Memory B cell (primary cell): Measurements from ENCODE around the gene EPAS1.
A peak's percentile ranks its signal among the peaks of the same experiment; 100 is the strongest.

Experiments
- ATAC-seq: fragments of 150-1000 bp; cut with Tn5 transposase; 2 replicates; pipeline ENCODE4 v1.10.0; 2021; ENCODE audit warnings: low read depth, mild to moderate bottlenecking, moderate library complexity
- DNase-seq, 2 donors: peaks; one replicate each; pipeline ENCODE4 v3.0.0; 2022; ENCODE audit warnings: low spot score in 2 of 2
- H3K27ac Mint-ChIP-seq: one replicate; pipeline ENCODE4 v1.8.0; 2022; ENCODE audit warnings: mild to moderate bottlenecking, moderate library complexity, mixed read lengths
- H3K27me3 Mint-ChIP-seq: one replicate; pipeline ENCODE4 v1.8.0; 2022; ENCODE audit warnings: mixed read lengths
- H3K36me3 Mint-ChIP-seq: one replicate; pipeline ENCODE4 v1.8.0; 2022; ENCODE audit warnings: mild to moderate bottlenecking, mixed read lengths
- H3K4me1 Mint-ChIP-seq: one replicate; pipeline ENCODE4 v1.8.0; 2022; ENCODE audit warnings: mixed read lengths
- H3K4me3 Mint-ChIP-seq: one replicate; pipeline ENCODE4 v1.8.0; 2022; ENCODE audit warnings: mild to moderate bottlenecking, moderate library complexity, mixed read lengths
- H3K9me3 Mint-ChIP-seq: one replicate; pipeline ENCODE4 v1.8.0; 2022; ENCODE audit warnings: mixed read lengths

EPAS1 gene

GRCh38 chr2:46281939-46282338 is 15.3 kb upstream of the EPAS1 start:
- no peak for DNase-seq
- Mint-ChIP-seq H3K9me3 (no peaks in the 10 kb centered on the region), H3K27me3 (peaks cover 23% of the 10 kb centered on the region), H3K4me3 (no peak overlapping the region), H3K27ac (no peak overlapping the region), H3K36me3 (no peaks in the 10 kb centered on the region), H3K4me1 (no peaks in the 10 kb centered on the region)
- no peak for ATAC-seq

DNA sequence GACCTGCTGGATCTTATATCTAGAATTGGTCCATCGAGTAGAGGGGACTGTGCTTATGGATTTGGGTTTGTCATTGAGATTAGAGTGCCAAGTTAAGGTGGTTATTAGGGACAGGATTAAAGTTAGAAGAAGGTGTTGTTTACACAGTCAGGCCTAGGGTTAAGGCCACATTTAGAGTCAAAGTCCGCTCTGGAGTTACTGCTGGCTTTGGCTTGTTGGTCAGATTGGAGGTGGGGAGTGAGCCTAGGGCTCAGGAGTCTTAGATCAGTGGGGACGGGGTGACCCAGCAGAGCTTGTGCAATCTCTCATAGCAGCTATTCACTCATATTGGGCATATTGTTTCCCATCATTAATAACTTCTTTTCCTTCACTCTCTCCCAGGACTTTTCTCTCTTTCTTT is 13.5 kb upstream of the EPAS1 start:
- no peaks in the 10 kb centered on the region for H3K36me3 Mint-ChIP-seq
- DNase-seq (no peak), ATAC-seq (no peak)
- peaks cover 13% of the 10 kb centered on the region for H3K27me3 Mint-ChIP-seq
- H3K27ac Mint-ChIP-seq = no peak overlapping the region
- no peaks in the 10 kb centered on the region for H3K4me1 Mint-ChIP-seq
- H3K4me3 Mint-ChIP-seq = no peak overlapping the region
- no peaks in the 10 kb centered on the region for H3K9me3 Mint-ChIP-seq

DNA sequence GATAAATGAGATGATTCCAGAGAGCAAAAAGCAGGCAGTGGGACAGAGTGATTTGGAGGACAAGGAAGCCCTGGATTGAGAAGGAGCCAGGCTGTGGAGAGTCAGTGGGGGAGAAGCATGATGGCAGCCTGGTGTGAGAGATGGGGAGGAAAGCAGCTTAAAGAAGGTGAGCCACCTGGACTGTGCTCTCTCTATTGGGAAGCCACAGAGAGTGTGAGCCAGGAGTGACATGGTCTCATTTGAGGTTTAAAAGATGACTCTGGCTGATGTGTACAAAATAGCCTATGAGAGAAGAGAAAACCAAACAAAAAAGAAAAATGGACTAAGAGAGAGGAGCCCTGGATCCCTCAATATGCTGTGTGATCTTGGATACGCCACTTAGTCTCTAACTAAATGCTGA is 12.9 kb upstream of the EPAS1 start:
- ATAC-seq = no peak
- no peaks in the 10 kb centered on the region for H3K4me1 Mint-ChIP-seq

DNA sequence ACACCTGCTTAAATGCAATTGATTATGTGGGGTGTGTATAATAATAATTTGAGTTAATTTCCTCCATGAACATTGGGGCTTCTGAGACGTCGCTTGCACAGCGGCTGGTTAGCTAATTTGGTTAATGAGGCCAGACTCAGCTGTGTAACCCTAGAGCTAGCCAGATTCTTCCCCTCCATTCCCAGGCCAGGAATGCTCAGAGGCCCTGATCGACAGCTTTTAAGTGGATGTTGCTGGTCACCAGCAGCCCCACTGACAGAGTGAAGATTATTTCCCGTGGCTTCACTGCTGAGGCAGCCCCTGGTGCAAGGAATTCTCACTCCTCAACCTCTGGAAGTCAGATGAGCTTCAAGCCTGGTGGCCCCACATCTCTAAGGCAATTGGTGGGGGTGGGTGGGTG is 12.4 kb upstream of the EPAS1 start:
- Mint-ChIP-seq H3K27ac (no peak overlapping the region), H3K4me3 (no peak overlapping the region), H3K4me1 (no peaks in the 10 kb centered on the region), H3K27me3 (peaks cover 11% of the 10 kb centered on the region), H3K9me3 (no peaks in the 10 kb centered on the region), H3K36me3 (no peaks in the 10 kb centered on the region)
- no peak for ATAC-seq
- no peak for DNase-seq

More for the DNA sequence above, 12.9 kb upstream of the EPAS1 start:
- Mint-ChIP-seq H3K27ac (no peak overlapping the region), H3K9me3 (no peaks in the 10 kb centered on the region), H3K27me3 (peaks cover 11% of the 10 kb centered on the region), H3K36me3 (no peaks in the 10 kb centered on the region), H3K4me3 (no peak overlapping the region)
- no peak for DNase-seq

- Mint-ChIP-seq H3K27me3 (peaks cover 13% of the 10 kb centered on the region), H3K9me3 (no peaks in the 10 kb centered on the region), H3K27ac (no peak overlapping the region), H3K4me3 (no peak overlapping the region), H3K4me1 (no peaks in the 10 kb centered on the region), H3K36me3 (no peaks in the 10 kb centered on the region)
- ATAC-seq = no peak
- DNase-seq = no peak
Observed at GRCh38 chr2:46286715-46287114, 10.5 kb upstream of the EPAS1 start.

DNA sequence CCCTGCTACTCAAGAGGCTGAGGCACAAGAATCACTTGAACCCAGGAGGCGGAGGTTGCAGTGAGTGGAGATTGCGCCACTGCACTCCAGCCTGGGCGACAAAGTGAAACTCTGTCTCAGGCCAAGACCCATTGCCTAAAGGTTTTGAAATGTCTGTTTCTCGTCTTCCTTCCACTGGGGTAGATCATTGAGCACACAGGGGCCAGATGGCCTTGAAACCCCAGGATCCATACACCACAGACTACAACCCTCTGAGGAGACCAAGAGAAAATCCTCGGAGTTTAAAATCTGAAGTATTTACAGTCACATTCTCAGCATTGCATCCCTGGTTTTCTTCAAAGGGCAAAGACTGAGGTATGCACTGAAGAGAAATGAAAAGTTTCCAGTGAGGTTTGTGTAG is 7.1 kb upstream of the EPAS1 start:
- peaks cover 4% of the 10 kb centered on the region for H3K27me3 Mint-ChIP-seq
- DNase-seq = no peak
- no peak overlapping the region for H3K27ac Mint-ChIP-seq

DNA sequence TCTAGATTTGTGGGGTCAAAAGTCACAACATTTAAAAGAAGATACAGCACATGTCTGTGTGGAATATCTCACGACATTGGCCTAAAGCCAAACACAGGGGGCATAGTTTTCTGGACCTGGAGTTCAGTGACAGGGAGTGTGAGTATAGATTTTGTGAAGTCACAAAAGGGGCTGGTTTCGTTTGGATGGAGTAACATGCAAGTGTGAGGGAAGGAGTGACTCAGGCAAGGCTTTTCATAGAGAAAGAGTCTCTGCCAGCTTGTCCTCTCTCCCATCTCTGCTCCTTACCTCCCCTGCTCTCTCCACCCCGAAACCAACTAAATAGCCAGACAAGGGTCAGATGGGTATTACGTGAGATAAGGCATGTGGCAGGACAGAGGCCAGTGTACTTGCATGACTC is 3.7 kb upstream of the EPAS1 start:
- H3K27ac Mint-ChIP-seq = no peak overlapping the region
- H3K4me3 Mint-ChIP-seq = no peak overlapping the region
- DNase-seq = no peak
- no peaks in the 10 kb centered on the region for H3K36me3 Mint-ChIP-seq
- H3K4me1 Mint-ChIP-seq = peaks cover 10% of the 10 kb centered on the region
- H3K9me3 Mint-ChIP-seq = no peaks in the 10 kb centered on the region
- peaks cover 15% of the 10 kb centered on the region for H3K27me3 Mint-ChIP-seq
- no peak for ATAC-seq

More for the DNA sequence above, 7.1 kb upstream of the EPAS1 start:
- Mint-ChIP-seq H3K4me3 (no peak overlapping the region), H3K36me3 (no peaks in the 10 kb centered on the region), H3K4me1 (no peaks in the 10 kb centered on the region), H3K9me3 (no peaks in the 10 kb centered on the region)
- no peak for ATAC-seq

DNA sequence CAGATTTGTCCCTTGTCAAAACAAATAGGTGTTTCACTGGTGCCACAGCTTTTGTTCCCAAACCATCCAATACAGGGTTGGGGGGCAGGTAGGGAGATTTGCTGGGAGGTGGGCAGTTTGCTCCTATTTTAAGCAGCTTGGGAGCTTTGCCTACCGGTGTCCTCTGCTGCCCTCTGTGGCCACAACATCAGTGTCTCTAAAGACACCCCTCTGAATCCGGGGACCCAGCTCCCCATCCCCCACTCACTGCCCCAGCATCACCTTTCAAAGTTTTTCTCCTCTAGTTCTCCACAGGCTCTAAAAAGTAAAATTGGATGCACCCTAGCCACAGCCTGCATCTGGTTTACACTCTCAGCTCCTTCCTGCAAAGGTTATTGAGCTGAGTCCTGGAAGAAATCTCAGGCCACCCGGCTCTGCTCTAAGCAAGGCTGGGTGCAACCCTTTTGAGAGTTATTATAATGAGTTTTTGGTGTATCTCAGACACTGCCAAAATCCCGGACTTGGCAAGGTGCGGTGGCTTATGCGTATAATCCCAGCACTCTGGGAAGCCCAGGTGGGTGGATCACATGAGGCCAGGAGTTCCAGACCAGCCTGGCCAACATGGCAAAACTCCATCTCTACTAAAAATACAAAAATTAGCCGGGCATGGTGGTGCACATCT is 2.9 kb upstream of the EPAS1 start:
- ATAC-seq = no peak
- no peaks in the 10 kb centered on the region for H3K36me3 Mint-ChIP-seq
- no peak overlapping the region for H3K27ac Mint-ChIP-seq
- H3K4me1 Mint-ChIP-seq = peaks cover 16% of the 10 kb centered on the region
- H3K9me3 Mint-ChIP-seq = no peaks in the 10 kb centered on the region
- H3K27me3 Mint-ChIP-seq = peaks cover 18% of the 10 kb centered on the region
- DNase-seq = no peak
- no peak overlapping the region for H3K4me3 Mint-ChIP-seq

- H3K9me3 Mint-ChIP-seq = no peaks in the 10 kb centered on the region
- ATAC-seq (peak; percentile 13), DNase-seq (peak; percentile 16 to 41)
- H3K27me3 Mint-ChIP-seq = peaks cover 25% of the 10 kb centered on the region
- H3K4me3 Mint-ChIP-seq = peak overlapping the region; percentile 76
- peaks cover 20% of the 10 kb centered on the region for H3K4me1 Mint-ChIP-seq
- no peak overlapping the region for H3K27ac Mint-ChIP-seq
- H3K36me3 Mint-ChIP-seq = no peaks in the 10 kb centered on the region
Observed at GRCh38 chr2:46296216-46296839, 879 bp upstream of the EPAS1 start.

DNA sequence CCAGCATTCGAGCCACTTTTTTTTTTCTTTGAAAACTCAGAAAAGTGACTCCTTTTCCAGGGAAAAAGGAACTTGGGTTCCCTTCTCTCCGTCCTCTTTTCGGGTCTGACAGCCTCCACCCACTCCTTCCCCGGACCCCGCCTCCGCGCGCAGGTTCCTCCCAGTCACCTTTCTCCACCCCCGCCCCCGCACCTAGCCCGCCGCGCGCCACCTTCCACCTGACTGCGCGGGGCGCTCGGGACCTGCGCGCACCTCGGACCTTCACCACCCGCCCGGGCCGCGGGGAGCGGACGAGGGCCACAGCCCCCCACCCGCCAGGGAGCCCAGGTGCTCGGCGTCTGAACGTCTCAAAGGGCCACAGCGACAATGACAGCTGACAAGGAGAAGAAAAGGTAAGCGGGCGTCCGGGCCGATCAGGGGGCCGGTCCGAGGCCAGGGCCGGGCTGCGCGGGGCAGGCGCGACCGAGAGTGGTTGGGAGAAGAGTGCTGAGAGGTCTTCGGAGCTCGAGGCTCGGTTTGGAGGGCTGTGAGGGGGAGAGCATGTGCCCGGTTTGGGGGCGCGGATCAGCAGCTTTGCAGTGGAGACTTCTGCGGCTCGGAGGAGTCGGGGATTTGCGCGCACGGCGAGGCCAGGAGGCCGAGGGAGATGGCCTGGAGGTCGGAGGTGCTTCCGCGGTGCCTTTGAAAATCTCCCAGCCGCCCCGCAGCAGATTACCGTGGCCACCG is 502 bp downstream of the EPAS1 start:
- Mint-ChIP-seq H3K4me1 (peaks cover 20% of the 10 kb centered on the region), H3K27ac (peak overlapping the region; percentile 20), H3K27me3 (peaks cover 29% of the 10 kb centered on the region), H3K4me3 (peak overlapping the region; percentile 93), H3K9me3 (no peaks in the 10 kb centered on the region), H3K36me3 (no peaks in the 10 kb centered on the region)
- ATAC-seq (peak; percentile 70), DNase-seq (peak; percentile 55 to 56)

GRCh38 chr2:46298272-46298521 is 990 bp downstream of the EPAS1 start:
- Mint-ChIP-seq H3K27me3 (peaks cover 29% of the 10 kb centered on the region), H3K27ac (no peak overlapping the region), H3K4me3 (peak overlapping the region; percentile 93), H3K4me1 (peaks cover 20% of the 10 kb centered on the region), H3K36me3 (no peaks in the 10 kb centered on the region), H3K9me3 (no peaks in the 10 kb centered on the region)
- ATAC-seq (no peak), DNase-seq (peak in 1 of 2 donors; percentile 34)

DNA sequence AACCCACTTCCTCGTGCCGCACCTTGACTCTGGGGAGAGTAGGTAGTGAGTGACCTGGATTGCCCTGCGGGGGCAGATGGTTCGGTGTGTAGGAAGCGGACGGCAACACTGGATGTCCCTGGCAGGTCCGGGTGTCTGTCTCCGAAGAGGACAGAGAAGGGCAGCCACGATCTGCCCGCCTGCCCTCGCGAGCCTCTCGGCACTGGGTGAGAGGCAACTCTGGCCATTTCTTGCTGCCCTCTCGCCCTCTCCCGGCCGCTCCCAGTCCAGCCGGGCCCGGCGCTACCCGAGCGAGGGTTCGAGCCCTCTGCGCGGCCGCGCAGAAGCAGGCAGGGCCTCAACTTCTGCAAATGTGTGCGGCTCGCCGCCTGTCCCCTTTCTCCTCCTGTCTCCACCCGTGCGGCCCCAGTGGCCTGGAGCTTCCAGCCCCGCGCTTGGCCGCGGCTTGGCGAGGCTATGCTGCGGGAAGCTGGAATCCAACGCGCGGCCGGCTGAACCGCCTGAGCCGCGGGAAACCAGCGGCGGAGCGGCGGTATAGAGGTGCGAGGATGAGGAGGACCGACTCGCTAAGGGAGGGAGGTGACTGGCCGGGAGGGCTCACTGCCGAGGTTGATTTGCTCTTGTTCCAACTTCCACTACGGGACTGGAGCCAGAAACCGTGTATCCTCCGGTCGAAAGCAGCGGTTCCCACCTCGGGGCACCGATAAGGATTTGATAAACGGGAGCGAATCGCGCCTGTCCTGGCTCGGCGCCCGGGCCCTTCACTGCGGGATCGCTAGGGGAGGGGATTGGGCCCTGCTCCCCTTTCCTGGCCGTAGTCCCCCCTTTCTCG is 1.5 kb downstream of the EPAS1 start:
- H3K4me3 Mint-ChIP-seq = peak overlapping the region; percentile 93
- peaks cover 20% of the 10 kb centered on the region for H3K4me1 Mint-ChIP-seq
- DNase-seq (peak in 1 of 2 donors; percentile 28), ATAC-seq (no peak)
- no peaks in the 10 kb centered on the region for H3K9me3 Mint-ChIP-seq
- peaks cover 30% of the 10 kb centered on the region for H3K27me3 Mint-ChIP-seq
- H3K27ac Mint-ChIP-seq = no peak overlapping the region
- no peaks in the 10 kb centered on the region for H3K36me3 Mint-ChIP-seq

- Mint-ChIP-seq H3K4me3 (peak overlapping the region; percentile 93), H3K27ac (no peak overlapping the region), H3K4me1 (peaks cover 20% of the 10 kb centered on the region), H3K36me3 (no peaks in the 10 kb centered on the region), H3K9me3 (no peaks in the 10 kb centered on the region), H3K27me3 (peaks cover 32% of the 10 kb centered on the region)
- ATAC-seq (no peak), DNase-seq (no peak)
Observed at GRCh38 chr2:46299365-46300263, 2.4 kb downstream of the EPAS1 start.
